Upper lobe of left lung (tissue), 6 donors: ENCODE measurements around the gene SPINDOC. TPM values are rescaled to one million over a fixed set of nuclear protein-coding genes. Genes with fewer than 3 reads are reported as not detected.
A peak's percentile ranks its signal among the peaks of the same experiment; 100 is the strongest.

Experiments
- ATAC-seq, 2 donors: fragments of 200-7000 bp; cut with Tn5 transposase; one replicate each; pipeline ENCODE4 v1.9.1; 2022; ENCODE audit warnings: mild to moderate bottlenecking in 2 of 2, moderate library complexity in 2 of 2; ENCODE audit not compliant: low FRiP score in 2 of 2
- DNase-seq, 2 donors: peaks; one replicate each; pipeline ENCODE4 v3.0.0-alpha.2; 2019 to 2020
- H3K27ac ChIP-seq, 4 donors: fragments of 200-600 bp; sonication (generic); one replicate each; pipeline ENCODE4 v1.5.1; 2016 to 2019
- H3K27me3 ChIP-seq, 4 donors: fragments of 200-600 bp; sonication (generic); one replicate each; pipeline ENCODE4 v1.5.1; 2017 to 2019
- H3K36me3 ChIP-seq, 4 donors: fragments of 200-600 bp; sonication (generic); one replicate each; pipeline ENCODE4 v1.5.1; 2016 to 2019
- H3K4me1 ChIP-seq, 4 donors: fragments of 200-600 bp; sonication (generic); one replicate each; pipeline ENCODE4 v1.5.1; 2018 to 2019
- H3K4me3 ChIP-seq, 4 donors: fragments of 200-600 bp; sonication (generic); one replicate each; pipeline ENCODE4 v1.5.1; 2017 to 2019; ENCODE audit warnings: mild to moderate bottlenecking in 2 of 4, moderate library complexity in 1 of 4
- H3K9me3 ChIP-seq, 4 donors: fragments of 200-600 bp; sonication (generic); one replicate each; pipeline ENCODE4 v1.5.1; 2018 to 2019
- EP300 ChIP-seq, 4 donors: sonication (generic); formaldehyde crosslinking; IDR thresholded peaks; one replicate each; pipeline ENCODE4 v1.5.1; 2017; ENCODE audit warnings: antibody characterized with exemption in 4 of 4, control low read depth in 2 of 4
- POLR2A ChIP-seq, 4 donors: fragments of 450-650 bp; IDR thresholded peaks; one replicate each; pipeline ENCODE4 v1.5.1; 2016 to 2017; ENCODE audit warnings: antibody characterized with exemption in 4 of 4, mild to moderate bottlenecking in 2 of 4
- POLR2AphosphoS5 ChIP-seq, 2 donors: sonication (generic); formaldehyde crosslinking; IDR thresholded peaks; one replicate each; pipeline ENCODE4 v1.5.1; 2017; ENCODE audit warnings: antibody characterized with exemption in 2 of 2
- WGBS, 2 donors: methylation state at CpG; one replicate each; pipeline ENCODE4 v1.1.5; 2017 to 2018; 5-methylcytosine and 5-hydroxymethylcytosine counted together
- total RNA-seq, 6 donors: library from RNA; depleted of rRNA in 4 of 6; stranded (reverse); fragments of >200 nt in 4 of 6; gene quantifications; one replicate each; pipeline versions ENCODE4 v1.1.0 to v1.2.1, GENCODE V29; 2016 to 2021
- TF ChIP-seq, protein P1 (sequence below), 6 experiments: fragments of 450-650 bp in 4 of 6; fragments of 200-600 bp in 2 of 6; sonication (generic) in 2 of 6; IDR thresholded peaks; one replicate each; pipeline ENCODE4 v1.5.1; 2016 to 2019; ENCODE audit warnings: antibody characterized with exemption in 6 of 6
- donor health status: DM: no; HTN: no; CAD: no; lungs with moderate emphysema.
- donor health status: DM: no; HTN: yes; CAD: no; lungs with severe emphysema.

SPINDOC gene
- total RNA-seq, 6 donors from 2014 or later, result 9.0 to 22.5 (median 16.3) TPM

DNA sequence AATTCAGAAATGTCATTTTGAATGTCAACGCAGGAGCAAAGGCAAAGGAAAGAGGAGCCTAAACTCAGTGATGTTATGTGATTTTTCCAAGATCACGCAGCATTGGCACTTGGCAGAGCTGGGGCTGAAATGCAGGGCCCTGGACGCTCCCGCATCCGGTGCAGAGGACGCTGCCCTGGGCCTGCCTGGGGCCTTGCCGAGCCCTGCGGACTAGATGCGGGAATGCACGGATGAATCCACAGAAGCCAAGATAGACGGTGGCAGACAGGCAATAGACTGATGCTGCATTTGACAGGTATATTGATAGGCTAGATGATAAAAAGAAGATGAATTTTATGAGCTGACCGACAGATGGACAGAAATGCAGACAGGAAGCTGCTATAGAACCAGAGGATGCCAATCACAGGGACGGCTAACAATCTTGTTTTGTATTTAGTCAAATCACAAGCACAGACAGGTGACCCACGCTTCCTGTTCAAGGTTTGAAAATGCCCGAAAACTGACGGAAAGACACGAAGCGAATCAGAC is 25.0 kb downstream of the SPINDOC start:
- no peak for ATAC-seq
- TF ChIP-seq, protein P1, sequence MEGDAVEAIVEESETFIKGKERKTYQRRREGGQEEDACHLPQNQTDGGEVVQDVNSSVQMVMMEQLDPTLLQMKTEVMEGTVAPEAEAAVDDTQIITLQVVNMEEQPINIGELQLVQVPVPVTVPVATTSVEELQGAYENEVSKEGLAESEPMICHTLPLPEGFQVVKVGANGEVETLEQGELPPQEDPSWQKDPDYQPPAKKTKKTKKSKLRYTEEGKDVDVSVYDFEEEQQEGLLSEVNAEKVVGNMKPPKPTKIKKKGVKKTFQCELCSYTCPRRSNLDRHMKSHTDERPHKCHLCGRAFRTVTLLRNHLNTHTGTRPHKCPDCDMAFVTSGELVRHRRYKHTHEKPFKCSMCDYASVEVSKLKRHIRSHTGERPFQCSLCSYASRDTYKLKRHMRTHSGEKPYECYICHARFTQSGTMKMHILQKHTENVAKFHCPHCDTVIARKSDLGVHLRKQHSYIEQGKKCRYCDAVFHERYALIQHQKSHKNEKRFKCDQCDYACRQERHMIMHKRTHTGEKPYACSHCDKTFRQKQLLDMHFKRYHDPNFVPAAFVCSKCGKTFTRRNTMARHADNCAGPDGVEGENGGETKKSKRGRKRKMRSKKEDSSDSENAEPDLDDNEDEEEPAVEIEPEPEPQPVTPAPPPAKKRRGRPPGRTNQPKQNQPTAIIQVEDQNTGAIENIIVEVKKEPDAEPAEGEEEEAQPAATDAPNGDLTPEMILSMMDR (IDR thresholded peaks at IDR 0.05), result peak in 1 of 6 experiments; percentile 10
- TF ChIP-seq POLR2AphosphoS5 (IDR thresholded peaks at IDR 0.05), result no peak
- peaks cover 35 to 50% (median 44%) of the 10 kb centered on the region in 4 donors for H3K4me1 ChIP-seq
- H3K27me3 ChIP-seq, result no peaks in the 10 kb centered on the region
- peak overlapping the region; percentile 86 to 98 (median 90) for H3K27ac ChIP-seq
- H3K4me3 ChIP-seq, result peak overlapping the region in 3 of 4 donors; percentile 90 to 94 (median 90)
- 16 to 20% methylated on average over 16 to 18 of the region's 18 CpGs for WGBS, 2 donors
- H3K9me3 ChIP-seq, result no peaks in the 10 kb centered on the region
- H3K36me3 ChIP-seq, result peaks cover 0 to 8% (median under 1%) of the 10 kb centered on the region in 4 donors
- peak in 1 of 2 donors; percentile 86 for DNase-seq

DNA sequence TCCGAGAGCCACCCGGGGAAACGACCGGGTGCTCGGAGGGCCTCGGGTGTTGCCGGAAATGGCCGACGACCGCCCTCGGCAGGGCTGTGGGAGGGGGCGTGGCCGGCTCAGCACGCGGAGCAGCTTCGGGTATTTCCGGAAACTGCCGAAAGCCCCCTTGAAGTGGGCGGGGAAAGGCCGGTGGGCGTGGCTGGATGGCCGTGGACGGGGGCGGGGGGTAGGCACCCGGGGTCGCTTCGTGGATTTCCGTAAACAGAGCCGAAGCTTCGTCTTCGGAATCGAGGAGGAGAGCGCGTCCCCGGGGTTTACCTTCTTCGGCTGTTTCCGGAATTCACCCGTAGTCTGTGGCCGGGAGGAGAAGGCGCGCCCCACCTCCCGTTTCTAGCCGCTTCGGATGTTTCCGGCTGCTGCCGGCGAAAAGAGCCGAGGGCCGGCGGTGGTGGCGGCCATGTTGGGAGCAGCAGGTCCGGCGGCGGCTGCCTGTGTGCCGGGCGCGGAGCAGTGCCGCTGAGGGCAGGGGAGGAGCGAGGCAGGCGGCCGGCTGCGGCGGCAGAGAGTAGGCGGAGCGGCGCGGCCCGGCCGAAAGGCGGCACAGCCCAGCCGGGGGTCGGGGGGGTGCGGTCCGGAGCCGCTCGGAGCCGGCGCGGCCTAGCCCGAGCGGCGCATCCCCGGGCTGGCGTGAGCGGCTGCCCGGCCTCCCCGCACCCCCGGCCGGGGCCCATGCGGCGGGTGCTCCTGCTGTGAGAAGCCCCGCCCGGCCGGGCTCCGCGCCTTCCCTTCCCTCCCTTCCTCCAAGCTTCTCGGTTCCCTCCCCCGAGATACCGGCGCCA is 25.6 kb downstream of the SPINDOC start, which contains the start of gene MARK2:
Gene MARK2 (plus strand): TSS at position 433 of the 830 bp plus-strand sequence. CDS start 397 bp downstream, at position 830.
- ATAC-seq (peak; percentile 95 to 98), DNase-seq (peak; percentile 97 to 99)
- Histone ChIP-seq H3K27me3 (no peaks in the 10 kb centered on the region), H3K4me1 (peaks cover 40 to 57% (median 51%) of the 10 kb centered on the region in 4 donors), H3K4me3 (peak within 1 kb of the TSS; percentile 61 to 94 (median 90)), H3K27ac (peak within 1 kb of the TSS; percentile 86 to 98 (median 90)), H3K36me3 (peaks cover 0 to 14% (median 4%) of the 10 kb centered on the region in 4 donors), H3K9me3 (no peaks in the 10 kb centered on the region)
- 0 to 1% methylated on average over 9 to 63 of the region's 100 CpGs for WGBS, 2 donors
- TF ChIP-seq POLR2A (IDR thresholded peaks at IDR 0.05) (peak in 3 of 4 donors; percentile 28 to 85 (median 57)), EP300 (IDR thresholded peaks at IDR 0.05) (no peak), POLR2AphosphoS5 (IDR thresholded peaks at IDR 0.05) (peak; percentile 11 to 71)
- TF ChIP-seq, protein P1 (IDR thresholded peaks at IDR 0.05), result peak in 3 of 6 experiments; percentile 29 to 50 (median 38)

DNA sequence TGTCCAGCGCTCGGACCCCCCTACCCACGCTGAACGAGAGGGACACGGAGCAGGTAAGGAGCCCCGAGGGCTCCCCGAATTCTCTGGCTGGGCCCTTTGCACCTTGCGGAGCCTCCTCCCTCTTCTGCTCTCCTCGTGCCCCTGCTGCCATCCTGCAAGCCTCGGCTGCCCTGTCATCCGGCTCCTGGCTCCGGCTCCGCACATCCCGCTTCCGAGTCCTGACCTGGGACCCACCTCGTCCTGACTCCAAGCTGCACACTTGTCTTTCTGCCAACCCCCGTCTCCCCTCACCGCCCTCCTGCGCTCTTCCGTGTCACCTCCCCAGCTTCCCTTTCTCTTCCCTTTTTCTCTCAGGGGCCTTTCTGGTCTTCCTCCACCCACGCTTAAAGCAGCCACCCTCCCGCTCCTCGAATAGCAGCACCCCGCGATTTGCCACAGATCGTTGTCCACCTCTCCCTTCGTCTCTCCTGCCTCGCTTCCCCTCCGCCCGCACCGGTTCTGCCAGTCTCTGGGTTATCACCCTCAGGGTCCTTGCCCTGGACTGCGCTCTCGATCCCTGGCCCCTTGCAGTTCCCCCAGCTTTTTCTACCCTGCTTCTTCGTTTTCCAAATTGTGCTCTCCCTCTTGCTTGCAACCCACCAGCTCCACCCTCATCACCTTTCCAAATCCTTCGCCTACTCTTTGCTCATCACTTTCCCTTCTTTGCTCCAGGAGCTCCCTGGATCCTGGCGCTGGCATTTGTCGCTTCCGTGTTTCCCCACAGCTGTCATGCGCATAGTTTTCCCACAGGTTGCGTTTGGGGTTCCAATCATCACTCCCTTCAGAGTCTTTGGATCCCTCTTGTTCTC is 26.5 kb downstream of the SPINDOC start:
- DNase-seq (peak in 1 of 2 donors; percentile 50), ATAC-seq (no peak)
- TF ChIP-seq POLR2A (IDR thresholded peaks at IDR 0.05), result peak in 1 of 4 donors; percentile 12
- TF ChIP-seq, protein P1 (IDR thresholded peaks at IDR 0.05), result no peak
- WGBS, 2 donors, result 1 to 2% methylated on average over 30 to 39 of the region's 40 CpGs
- no peaks in the 10 kb centered on the region for H3K27me3 ChIP-seq
- H3K36me3 ChIP-seq, result peaks cover 0 to 20% (median 7%) of the 10 kb centered on the region in 4 donors
- peak overlapping the region; percentile 86 to 98 (median 90) for H3K27ac ChIP-seq
- peak overlapping the region; percentile 61 to 94 (median 90) for H3K4me3 ChIP-seq
- no peaks in the 10 kb centered on the region for H3K9me3 ChIP-seq
- peaks cover 48 to 65% (median 57%) of the 10 kb centered on the region in 4 donors for H3K4me1 ChIP-seq

DNA sequence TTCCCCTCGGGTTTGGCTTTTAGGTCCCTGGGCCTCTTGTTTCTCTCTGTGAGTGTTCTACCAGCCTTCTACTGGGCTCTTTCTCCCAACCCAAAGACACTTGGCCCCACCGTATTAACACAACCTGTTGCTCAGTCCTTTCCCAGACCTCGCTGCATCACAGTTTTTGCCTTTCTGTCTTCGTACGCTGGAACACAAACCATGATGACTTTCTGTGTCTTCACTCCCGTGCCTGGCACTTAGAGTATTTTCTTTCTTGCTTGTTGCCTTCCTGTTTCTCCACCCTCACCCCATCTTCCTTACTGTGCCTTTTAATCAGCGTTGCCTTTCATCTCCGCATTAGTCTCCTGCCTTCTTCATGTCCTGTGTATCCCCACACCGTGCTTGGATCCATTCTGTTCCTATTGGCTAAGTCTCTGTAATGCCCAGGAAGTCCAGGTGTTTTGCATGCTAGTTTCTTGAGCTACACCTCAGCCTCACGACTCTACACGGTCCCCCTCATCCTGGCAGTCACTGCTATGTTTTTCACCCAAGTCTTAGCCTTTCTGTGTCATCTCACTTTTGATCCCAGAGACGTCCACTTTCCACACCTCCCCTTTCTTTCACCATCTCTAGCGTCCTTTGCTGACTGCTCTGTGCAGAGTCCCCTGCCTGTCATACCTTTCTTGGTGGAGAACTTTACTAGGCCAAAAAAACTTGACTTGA is 27.3 kb downstream of the SPINDOC start:
- TF ChIP-seq POLR2AphosphoS5 (IDR thresholded peaks at IDR 0.05) (no peak), EP300 (IDR thresholded peaks at IDR 0.05) (no peak), POLR2A (IDR thresholded peaks at IDR 0.05) (no peak)
- TF ChIP-seq, protein P1 (IDR thresholded peaks at IDR 0.05), result no peak
- 1 to 5% methylated on average over 13 of the region's 13 CpGs for WGBS, 2 donors
- DNase-seq, result no peak
- Histone ChIP-seq H3K36me3 (peaks cover 0 to 20% (median 7%) of the 10 kb centered on the region in 4 donors), H3K4me3 (peak overlapping the region; percentile 61 to 94 (median 90)), H3K27ac (peak overlapping the region; percentile 86 to 98 (median 90)), H3K27me3 (no peaks in the 10 kb centered on the region), H3K4me1 (peaks cover 56 to 73% (median 65%) of the 10 kb centered on the region in 4 donors), H3K9me3 (no peaks in the 10 kb centered on the region)
- ATAC-seq, result no peak
